PC-3 (cell line): ENCODE data around the gene WTAP.
"Not testable (repeated sequence)": the region's sequence is repeated elsewhere in the genome, so short reads cannot be mapped to it uniquely, and the experiment has no call there.

Source experiments
- EZH2phosphoT487 ChIP-seq: fragments of 300-600 bp; sonication (generic); IDR thresholded peaks from 2 replicates; pipeline ENCODE4 v1.6.1; 2018; ENCODE audit warnings: mild to moderate bottlenecking, antibody characterized with exemption, low read length, borderline replicate concordance
- TF ChIP-seq, protein P1 (sequence below): fragments of 300-600 bp; sonication (generic); conservative IDR thresholded peaks from 2 replicates; pipeline ENCODE4 v1.5.1; 2017; ENCODE audit warnings: antibody characterized with exemption, low read depth, mild to moderate bottlenecking, low read length

DNA sequence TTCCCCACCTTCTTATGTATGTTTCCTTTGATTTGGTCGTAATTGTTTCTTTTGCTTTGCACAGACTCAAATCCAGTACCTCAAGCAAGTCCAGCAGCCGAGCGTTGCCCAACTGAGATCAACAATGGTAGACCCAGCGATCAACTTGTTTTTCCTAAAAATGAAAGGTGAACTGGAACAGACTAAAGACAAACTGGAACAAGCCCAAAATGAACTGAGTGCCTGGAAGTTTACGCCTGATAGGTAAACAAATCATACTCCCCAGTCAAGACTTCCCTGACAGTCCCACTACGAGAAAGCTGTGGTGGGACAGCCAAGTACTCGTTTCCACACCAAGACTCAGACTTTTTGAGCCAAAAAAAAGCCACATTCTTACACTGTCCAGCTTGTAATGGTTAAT lies 20.8 kb downstream of the WTAP start:
- TF ChIP-seq, protein P1, sequence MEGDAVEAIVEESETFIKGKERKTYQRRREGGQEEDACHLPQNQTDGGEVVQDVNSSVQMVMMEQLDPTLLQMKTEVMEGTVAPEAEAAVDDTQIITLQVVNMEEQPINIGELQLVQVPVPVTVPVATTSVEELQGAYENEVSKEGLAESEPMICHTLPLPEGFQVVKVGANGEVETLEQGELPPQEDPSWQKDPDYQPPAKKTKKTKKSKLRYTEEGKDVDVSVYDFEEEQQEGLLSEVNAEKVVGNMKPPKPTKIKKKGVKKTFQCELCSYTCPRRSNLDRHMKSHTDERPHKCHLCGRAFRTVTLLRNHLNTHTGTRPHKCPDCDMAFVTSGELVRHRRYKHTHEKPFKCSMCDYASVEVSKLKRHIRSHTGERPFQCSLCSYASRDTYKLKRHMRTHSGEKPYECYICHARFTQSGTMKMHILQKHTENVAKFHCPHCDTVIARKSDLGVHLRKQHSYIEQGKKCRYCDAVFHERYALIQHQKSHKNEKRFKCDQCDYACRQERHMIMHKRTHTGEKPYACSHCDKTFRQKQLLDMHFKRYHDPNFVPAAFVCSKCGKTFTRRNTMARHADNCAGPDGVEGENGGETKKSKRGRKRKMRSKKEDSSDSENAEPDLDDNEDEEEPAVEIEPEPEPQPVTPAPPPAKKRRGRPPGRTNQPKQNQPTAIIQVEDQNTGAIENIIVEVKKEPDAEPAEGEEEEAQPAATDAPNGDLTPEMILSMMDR, result not testable (repeated sequence)
- not testable (repeated sequence) for TF ChIP-seq EZH2phosphoT487
